Lower leg skin (tissue), 3 donors: ENCODE results near the gene DDI2.

Experiments
- CTCF ChIP-seq, 3 donors: fragments of 450-650 bp; IDR thresholded peaks; one replicate each; pipeline ENCODE4 v1.5.1; 2016; ENCODE audit warnings: antibody characterized with exemption in 3 of 3, mild to moderate bottlenecking in 3 of 3, moderate library complexity in 2 of 3
- POLR2A ChIP-seq, 2 donors: fragments of 450-650 bp; IDR thresholded peaks; one replicate each; pipeline ENCODE4 v1.6.1; 2016 to 2017; ENCODE audit warnings: antibody characterized with exemption in 2 of 2, mild to moderate bottlenecking in 1 of 2, moderate library complexity in 1 of 2

- no peak for TF ChIP-seq POLR2A (IDR thresholded peaks at IDR 0.05)
- no peak for TF ChIP-seq CTCF (IDR thresholded peaks at IDR 0.05)
Measured at GRCh38 chr1:15574741-15575140, 42.5 kb upstream of the DDI2 start.
